Endothelial cell of umbilical vein (primary cell): ENCODE measurements around the gene CYTH1.

ENCODE experiments used
- CTCF ChIP-seq, 2 donors: IDR thresholded peaks; 1 replicate in 1 of 2; 2 replicates in 1 of 2; pipeline ENCODE4 v1.5.1; 2011; ENCODE audit warnings: low read length in 2 of 2, mild to moderate bottlenecking in 2 of 2, moderate library complexity in 2 of 2, control low read depth in 1 of 2, inconsistent platforms in 1 of 2, low read depth in 1 of 2; ENCODE audit not compliant: insufficient read depth in 1 of 2; ENCODE audit errors: extremely low read depth in 1 of 2
- POLR2A ChIP-seq: IDR thresholded peaks from 2 replicates; pipeline ENCODE4 v1.6.1; 2012; ENCODE audit warnings: low read depth, mild to moderate bottlenecking, control low read depth, low read length
- POLR2AphosphoS5 ChIP-seq: IDR thresholded peaks from 2 replicates; pipeline ENCODE4 v1.6.1; 2012; ENCODE audit warnings: low read depth, mild to moderate bottlenecking, control low read depth, low read length, moderate library complexity; ENCODE audit not compliant: insufficient read depth

DNA sequence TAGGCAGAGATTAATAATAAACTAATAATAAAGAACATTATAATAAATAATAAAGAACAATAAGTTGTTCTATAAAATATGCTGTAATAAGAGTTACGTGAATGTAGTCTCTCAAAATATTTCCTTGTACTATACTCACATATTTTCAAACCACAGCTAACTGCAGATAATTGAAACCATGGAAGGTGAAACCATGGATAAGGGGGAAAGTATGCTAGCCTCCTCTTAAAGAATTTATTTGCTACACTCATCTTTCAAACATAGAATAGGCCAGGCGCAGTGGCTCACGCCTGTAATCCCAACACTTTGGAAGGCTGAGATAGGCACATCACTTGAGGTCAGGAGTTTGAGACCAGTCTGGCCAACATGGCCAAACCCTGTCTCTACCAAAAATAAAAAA, 18.5 kb downstream of the CYTH1 start:
- TF ChIP-seq POLR2A: no peak
- no peak for TF ChIP-seq CTCF (IDR thresholded peaks at IDR 0.05; ENCODE audit: extremely low read depth in 1 of 2, insufficient read depth in 1 of 2, low read depth in 1 of 2, low read length in 2 of 2)
- TF ChIP-seq POLR2AphosphoS5: no peak
